Thoracic aorta (tissue), 2 donors: ENCODE measurements around the gene GPATCH3. TPM values are rescaled to one million over a fixed set of nuclear protein-coding genes. Genes with fewer than 3 reads are reported as not detected.
"Not testable (repeated sequence)": the region's sequence is repeated elsewhere in the genome, so short reads cannot be mapped to it uniquely, and the experiment has no call there.

Experiments
- ATAC-seq: fragments of 150-250 bp; one replicate; pipeline ENCODE4 v1.8.0; 2017; ENCODE audit warnings: low read depth; ENCODE audit not compliant: insufficient number of reproducible peaks, low FRiP score
- DNase-seq: peaks from one replicate; pipeline ENCODE4 v3.0.0-alpha.2; 2020; ENCODE audit warnings: low spot score
- H3K27ac ChIP-seq, 2 donors: fragments of 200-600 bp; sonication (generic); 1 replicate in 1 of 2; 2 replicates in 1 of 2; pipeline ENCODE4 v1.5.1; 2016; ENCODE audit warnings: mild to moderate bottlenecking in 2 of 2, moderate library complexity in 2 of 2
- H3K27me3 ChIP-seq: fragments of 200-600 bp; sonication (generic); replicated peaks from 2 replicates; pipeline ENCODE4 v1.6.0; 2016; ENCODE audit warnings: mild to moderate bottlenecking; ENCODE audit not compliant: insufficient read depth
- H3K36me3 ChIP-seq: fragments of 200-600 bp; sonication (generic); one replicate; pipeline ENCODE4 v1.5.1; 2016
- H3K4me1 ChIP-seq, 2 donors: fragments of 200-600 bp; sonication (generic); 1 replicate in 1 of 2; 2 replicates in 1 of 2; pipeline versions ENCODE4 v1.5.1 to v1.6.0; 2016; ENCODE audit warnings: low read depth in 2 of 2, mild to moderate bottlenecking in 1 of 2; ENCODE audit not compliant: control insufficient read depth in 1 of 2
- H3K4me3 ChIP-seq: fragments of 200-600 bp; sonication (generic); 2 replicates; pipeline ENCODE4 v1.5.1; 2016; ENCODE audit warnings: mild to moderate bottlenecking
- H3K9me3 ChIP-seq: fragments of 200-600 bp; sonication (generic); 2 replicates; pipeline ENCODE4 v1.5.1; 2016
- CTCF ChIP-seq: fragments of 200-600 bp; sonication (generic); IDR thresholded peaks from one replicate; pipeline ENCODE4 v1.5.1; 2019; ENCODE audit warnings: antibody characterized with exemption
- total RNA-seq, 2 donors: library from RNA; depleted of rRNA; stranded (reverse); fragments of >200 nt; gene quantifications; one replicate each; pipeline versions ENCODE4 v1.1.0 to v1.2.3, GENCODE V29; 2016

The GPATCH3 gene
- total RNA-seq, 2 donors from 2014 or later = 10.3 to 11.8 TPM

GRCh38 chr1:26890467-26890796 is 9.8 kb downstream of the GPATCH3 start:
- DNase-seq = no peak
- peaks cover 48% of the 10 kb centered on the region for H3K36me3 ChIP-seq

GRCh38 chr1:26889551-26890466 is 10.5 kb downstream of the GPATCH3 start, which contains the start of gene GPN2:
TSS of gene GPN2 (minus strand) at chr1:26890283. CDS start at chr1:26890096, 187 bp downstream.
- H3K4me3 ChIP-seq = peak within 1 kb of the TSS; percentile 84
- H3K4me1 ChIP-seq = peaks cover 14 to 18% of the 10 kb centered on the region in 2 donors
- no peaks in the 10 kb centered on the region for H3K27me3 ChIP-seq
- no peak for TF ChIP-seq CTCF
- H3K9me3 ChIP-seq = no peaks in the 10 kb centered on the region
- H3K27ac ChIP-seq = peak within 1 kb of the TSS; percentile 87 to 88
- peak; percentile 41 for ATAC-seq
- DNase-seq = peak; percentile 21
- peaks cover 48% of the 10 kb centered on the region for H3K36me3 ChIP-seq

More at GRCh38 chr1:26890467-26890796, 9.8 kb downstream of the GPATCH3 start:
- Histone ChIP-seq H3K4me1 (peaks cover 14 to 18% of the 10 kb centered on the region in 2 donors), H3K9me3 (no peaks in the 10 kb centered on the region), H3K27ac (peak overlapping the region; percentile 87 to 88), H3K4me3 (peak overlapping the region; percentile 84), H3K27me3 (no peaks in the 10 kb centered on the region)
- no peak for ATAC-seq
- no peak for TF ChIP-seq CTCF

GRCh38 chr1:26888231-26888630 is 12.0 kb downstream of the GPATCH3 start:
- H3K4me1 ChIP-seq = peaks cover 14 to 18% of the 10 kb centered on the region in 2 donors
- no peak for TF ChIP-seq CTCF
- H3K9me3 ChIP-seq = no peaks in the 10 kb centered on the region
- no peak overlapping the region for H3K27ac ChIP-seq
- no peak for ATAC-seq
- no peak overlapping the region for H3K4me3 ChIP-seq
- no peaks in the 10 kb centered on the region for H3K27me3 ChIP-seq
- DNase-seq = no peak
- peaks cover 58% of the 10 kb centered on the region for H3K36me3 ChIP-seq

GRCh38 chr1:26887125-26887524 is 13.1 kb downstream of the GPATCH3 start:
- Histone ChIP-seq H3K36me3 (peaks cover 59% of the 10 kb centered on the region), H3K27ac (no peak overlapping the region), H3K4me1 (peaks cover 14 to 18% of the 10 kb centered on the region in 2 donors), H3K27me3 (no peaks in the 10 kb centered on the region), H3K4me3 (no peak overlapping the region), H3K9me3 (no peaks in the 10 kb centered on the region)
- TF ChIP-seq CTCF = peak; percentile 22
- no peak for DNase-seq
- ATAC-seq = no peak

GRCh38 chr1:26882696-26883463 is 17.4 kb downstream of the GPATCH3 start:
- Histone ChIP-seq H3K9me3 (no peaks in the 10 kb centered on the region), H3K36me3 (peaks cover 79% of the 10 kb centered on the region)

GRCh38 chr1:26881611-26882010 is 18.7 kb downstream of the GPATCH3 start:
- H3K27ac ChIP-seq, H3K9me3 ChIP-seq, H3K27me3 ChIP-seq, ATAC-seq, H3K4me3 ChIP-seq, DNase-seq, H3K4me1 ChIP-seq: not testable (repeated sequence)
- H3K36me3 ChIP-seq = peaks cover 75% of the 10 kb centered on the region

More at GRCh38 chr1:26882696-26883463, 17.4 kb downstream of the GPATCH3 start:
- no peak for TF ChIP-seq CTCF
- no peaks in the 10 kb centered on the region for H3K27me3 ChIP-seq
- H3K4me1 ChIP-seq = peaks cover 0 to under 1% of the 10 kb centered on the region in 2 donors
- no peak overlapping the region for H3K4me3 ChIP-seq
- no peak for DNase-seq
- no peak overlapping the region for H3K27ac ChIP-seq
- ATAC-seq = no peak
